Medulla oblongata (tissue), 1 donor: ENCODE results near the gene GRAMD4.

Source experiments
- DNase-seq: peaks from one replicate; pipeline ENCODE4 v3.0.0-alpha.2; 2015; ENCODE audit errors: extremely low spot score

GRAMD4 gene

GRCh38 chr22:46582281-46582933, 37.8 kb upstream of the GRAMD4 start:
- no peak for DNase-seq

- no peak for DNase-seq
Observed at GRCh38 chr22:46583571-46583970, 36.6 kb upstream of the GRAMD4 start.

- DNase-seq = no peak
Observed at GRCh38 chr22:46584081-46584921, 35.9 kb upstream of the GRAMD4 start.

GRCh38 chr22:46585340-46586122, 34.7 kb upstream of the GRAMD4 start:
- DNase-seq = no peak

- DNase-seq = no peak
Observed at GRCh38 chr22:46586123-46586519, 34.1 kb upstream of the GRAMD4 start.

GRCh38 chr22:46586531-46587011, 33.6 kb upstream of the GRAMD4 start:
- DNase-seq = no peak

- no peak for DNase-seq
Observed at GRCh38 chr22:46587061-46587460, 33.1 kb upstream of the GRAMD4 start.

- DNase-seq = peak; percentile 63
Observed at GRCh38 chr22:46587492-46588278, 32.5 kb upstream of the GRAMD4 start.

- DNase-seq = peak; percentile 54
Observed at GRCh38 chr22:46588279-46589140, 31.7 kb upstream of the GRAMD4 start.

- DNase-seq = no peak
Observed at GRCh38 chr22:46589141-46589748, 30.9 kb upstream of the GRAMD4 start.

- no peak for DNase-seq
Observed at GRCh38 chr22:46589871-46590271, 30.3 kb upstream of the GRAMD4 start.

- DNase-seq = no peak
Observed at GRCh38 chr22:46590334-46590733, 29.9 kb upstream of the GRAMD4 start.

GRCh38 chr22:46591930-46592329, 28.3 kb upstream of the GRAMD4 start:
- no peak for DNase-seq

- peak; percentile 81 for DNase-seq
Observed at GRCh38 chr22:46592390-46592872, 27.8 kb upstream of the GRAMD4 start.

- peak; percentile 66 for DNase-seq
Observed at GRCh38 chr22:46593211-46593681, 26.9 kb upstream of the GRAMD4 start.

- no peak for DNase-seq
Observed at GRCh38 chr22:46593996-46594946, 25.9 kb upstream of the GRAMD4 start.

GRCh38 chr22:46594947-46595298, 25.3 kb upstream of the GRAMD4 start:
- no peak for DNase-seq

GRCh38 chr22:46595545-46595944, 24.6 kb upstream of the GRAMD4 start:
- DNase-seq = no peak

- no peak for DNase-seq
Observed at GRCh38 chr22:46596032-46596441, 24.1 kb upstream of the GRAMD4 start.
